ENCODE data around the gene NXF1. TPM values are rescaled to one million over a fixed set of nuclear protein-coding genes. Genes with fewer than 3 reads are reported as not detected.
A peak's percentile ranks its signal among the peaks of the same experiment; 100 is the strongest.
"Not testable (repeated sequence)": the region's sequence is repeated elsewhere in the genome, so short reads cannot be mapped to it uniquely, and the experiment has no call there.

The NXF1 gene
- total RNA-seq, 1 experiment from 2014 or later: 29.3 TPM

- DNase-seq (ENCODE audit: low read depth): peak; percentile 98
Observed at GRCh38 chr11:62787005-62787759, 18.1 kb downstream of the NXF1 start, which contains the start of gene TMEM179B. TMEM179B (plus strand) TSS chr11:62787402; CDS start chr11:62787432, 30 bp downstream.

GRCh38 chr11:62786318-62787004, 18.8 kb downstream of the NXF1 start:
- DNase-seq (ENCODE audit: low read depth): peak; percentile 86

GRCh38 chr11:62782753-62783152, 22.5 kb downstream of the NXF1 start:
- no peak for DNase-seq (ENCODE audit: low read depth)

GRCh38 chr11:62778441-62778840, 26.8 kb downstream of the NXF1 start:
- no peak for DNase-seq (ENCODE audit: low read depth)

GRCh38 chr11:62777389-62777788, 27.9 kb downstream of the NXF1 start:
- no peak for DNase-seq (ENCODE audit: low read depth)

- DNase-seq (ENCODE audit: low read depth): no peak
Observed at GRCh38 chr11:62775646-62776045, 29.6 kb downstream of the NXF1 start.

- no peak for DNase-seq (ENCODE audit: low read depth)
Observed at GRCh38 chr11:62774407-62774806, 30.8 kb downstream of the NXF1 start.

- peak; percentile 97 for DNase-seq (ENCODE audit: low read depth)
Observed at GRCh38 chr11:62771144-62772021, 33.9 kb downstream of the NXF1 start, which contains the start of gene TAF6L. TAF6L (plus strand) TSS chr11:62771396; CDS start chr11:62775784, 4,388 bp downstream.

GRCh38 chr11:62770778-62771143, 34.5 kb downstream of the NXF1 start:
- DNase-seq (ENCODE audit: low read depth): no peak

- not testable (repeated sequence) for DNase-seq (ENCODE audit: low read depth)
Observed at GRCh38 chr11:62760867-62761227, 44.4 kb downstream of the NXF1 start.

- DNase-seq (ENCODE audit: low read depth): no peak
Observed at GRCh38 chr11:62757846-62758788, 47.1 kb downstream of the NXF1 start.

- no peak for DNase-seq (ENCODE audit: low read depth)
Observed at GRCh38 chr11:62755086-62755615, 50.1 kb downstream of the NXF1 start.

GRCh38 chr11:62753736-62754603, 51.3 kb downstream of the NXF1 start, which contains the start of gene ZBTB3:
ZBTB3 (minus strand) TSS chr11:62754160; CDS start chr11:62753664, 496 bp downstream.
- peak; percentile 99 for DNase-seq (ENCODE audit: low read depth)

- no peak for DNase-seq (ENCODE audit: low read depth)
Observed at GRCh38 chr11:62752994-62753735, 52.1 kb downstream of the NXF1 start.

- no peak for DNase-seq (ENCODE audit: low read depth)
Observed at GRCh38 chr11:62752177-62752785, 53.0 kb downstream of the NXF1 start.

- not testable (repeated sequence) for DNase-seq (ENCODE audit: low read depth)
Observed at GRCh38 chr11:62749931-62750330, 55.3 kb downstream of the NXF1 start.

- DNase-seq (ENCODE audit: low read depth): no peak
Observed at GRCh38 chr11:62747475-62748160, 57.6 kb downstream of the NXF1 start.
